T-helper 1 cell (primary cell): ENCODE data around the gene TMED8.

Experiments used
- DNase-seq, 5 donors: peaks; one replicate each; pipeline ENCODE4 v3.0.0-alpha.2; 2012 to 2020

TMED8 gene

DNA sequence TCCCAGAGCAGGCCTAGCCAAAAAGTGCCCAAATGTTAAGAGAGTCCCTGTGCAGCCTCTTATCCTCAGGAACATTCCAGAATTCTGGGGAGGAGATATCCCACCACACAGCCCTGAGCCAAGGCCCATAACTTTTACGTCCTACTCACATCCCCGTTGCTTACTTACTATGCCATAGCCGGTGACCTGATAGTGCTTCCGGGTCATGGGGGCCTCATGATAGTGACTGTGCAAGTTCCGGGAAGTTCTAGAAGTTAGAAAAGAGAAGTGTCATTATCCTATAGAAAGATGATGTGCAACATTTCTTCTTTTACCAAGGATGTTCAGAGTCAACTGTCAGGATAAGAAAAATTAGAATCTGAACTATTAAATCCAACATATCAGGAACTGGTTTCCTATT is 90.3 kb downstream of the TMED8 start:
- no peak for DNase-seq
